ENCODE data around the gene CDH16. TPM values are rescaled to one million over a fixed set of nuclear protein-coding genes. Genes with fewer than 3 reads are reported as not detected.

Gene CDH16
- total and polyA plus RNA-seq, 2 of the 13 experiments (the other 11 are each of a cell fraction or from before 2014, with no cell fraction given): 2.7 to 3.9 TPM

- POLR2A ChIA-PET: interaction anchor here (7.3 kb wide), 1 partner anchor 14 kb away, joined by 86 read pairs; no protein-coding TSS in a partner anchor
- Histone ChIP-seq H3K9me3 (ENCODE audit: low read length) (no peaks in the 10 kb centered on the region), H3K36me3 (replicated peaks in 1 of 2; ENCODE audit: control insufficient read depth in 1 of 2, insufficient read depth in 2 of 2, low read length in 2 of 2) (no peaks in the 10 kb centered on the region), H3K9ac (ENCODE audit: insufficient read depth, low read depth, low read length) (no peak overlapping the region), H2AFZ (ENCODE audit: low read length) (no peak overlapping the region), H3K4me3 (replicated peaks in 1 of 3; ENCODE audit: insufficient read depth in 1 of 3, low read depth in 2 of 3, low read length in 3 of 3) (no peak overlapping the region), H3K4me2 (ENCODE audit: low read depth, low read length) (no peak overlapping the region), H3K27me3 (ENCODE audit: control insufficient read depth in 1 of 2, insufficient read depth in 2 of 2, low read length in 2 of 2) (peaks cover 0 to 4% of the 10 kb centered on the region in 2 experiments; a peak in 2 of 5 replicates), H3K27ac (ENCODE audit: extremely low read length, insufficient read depth, low read length) (no peak overlapping the region), H4K20me1 (ENCODE audit: insufficient read depth, low read length) (no peaks in the 10 kb centered on the region), H3K79me2 (ENCODE audit: insufficient read depth, low read length) (no peaks in the 10 kb centered on the region), H3K4me1 (ENCODE audit: insufficient read depth, low read length) (peaks cover 34% of the 10 kb centered on the region)
- ATAC-seq (no peak), DNase-seq (ENCODE audit: low spot score) (no peak), FAIRE-seq (no peak)
- WGBS (ENCODE audit: low lambda C conversion rate): 67% methylated on average over 6 of the region's 6 CpGs
- BruUV-seq (replicated peaks): no TSS peak
- in situ Hi-C loops (cut with HindIII; ENCODE audit: extremely low pct_ligation_motif_present, low pct_unique_long_range_greater_than_20kb): no loop called here
- CTCF ChIA-PET (ENCODE audit: low intra/inter-chr PET ratio, low total read pairs): no interaction called here
- intact Hi-C loops (cut with micrococcal nuclease; ENCODE audit: unreplicated experiment): no loop called here
- TF ChIP-seq GABPA (IDR thresholded peaks at IDR 0.05; ENCODE audit: low read depth, low read length) (no peak), GABPA (CRISPR knock-in tag; IDR thresholded peaks at IDR 0.05; ENCODE audit: low read depth) (no peak), NR1H2 (CRISPR knock-in tag; IDR thresholded peaks at IDR 0.05; ENCODE audit: borderline replicate concordance, low read depth) (no peak), NKX3-1 (CRISPR knock-in tag; IDR thresholded peaks at IDR 0.05) (no peak), MTA1 (CRISPR knock-in tag; IDR thresholded peaks at IDR 0.05; ENCODE audit: borderline replicate concordance) (no peak), ZNF691 (CRISPR knock-in tag; IDR thresholded peaks at IDR 0.05; ENCODE audit: borderline replicate concordance, low read depth) (no peak), HIC2 (CRISPR knock-in tag; IDR thresholded peaks at IDR 0.05; ENCODE audit: low read depth) (no peak), SAP130 (CRISPR knock-in tag; IDR thresholded peaks at IDR 0.05; ENCODE audit: low read depth) (no peak), SATB2 (CRISPR knock-in tag; IDR thresholded peaks at IDR 0.05) (no peak), ZBTB26 (CRISPR knock-in tag; IDR thresholded peaks at IDR 0.05; ENCODE audit: borderline replicate concordance) (no peak), ZSCAN5A (CRISPR knock-in tag; IDR thresholded peaks at IDR 0.05; ENCODE audit: borderline replicate concordance) (no peak), HNRNPL (IDR thresholded peaks at IDR 0.05; ENCODE audit: low read depth, low read length) (no peak), ZNF33A (CRISPR knock-in tag; IDR thresholded peaks at IDR 0.05; ENCODE audit: borderline replicate concordance) (no peak), HOXA3 (CRISPR knock-in tag; IDR thresholded peaks at IDR 0.05) (no peak), RAD51 (IDR thresholded peaks at IDR 0.05; ENCODE audit: borderline replicate concordance) (no peak), SP5 (CRISPR knock-in tag; IDR thresholded peaks at IDR 0.05; ENCODE audit: borderline replicate concordance, low read depth) (no peak), GFI1 (CRISPR knock-in tag; IDR thresholded peaks at IDR 0.05; ENCODE audit: borderline replicate concordance) (no peak), ZSCAN31 (CRISPR knock-in tag; IDR thresholded peaks at IDR 0.05; ENCODE audit: low read depth) (no peak), TBL1XR1 (IDR thresholded peaks at IDR 0.05; ENCODE audit: borderline replicate concordance, low read length, partially characterized antibody) (no peak)
Observed at GRCh38 chr16:66916518-66916917, 2.2 kb downstream of the CDH16 start.

All from HepG2 (cell line).